HepG2 (cell line): ENCODE data around the gene RTN4. TPM values are rescaled to one million over a fixed set of nuclear protein-coding genes. Genes with fewer than 3 reads are reported as not detected.

ENCODE experiments used
- CCDC6 ChIP-seq: sonication (generic); formaldehyde crosslinking; IDR thresholded peaks from 2 replicates; pipeline ENCODE4 v1.8.1; 2022; ENCODE audit warnings: mild to moderate bottlenecking, missing genetic modification reagents, moderate library complexity
- MAZ ChIP-seq, 2 experiments: sonication (generic) in 1 of 2; formaldehyde crosslinking in 1 of 2; IDR thresholded peaks; 2 replicates each; pipeline versions ENCODE4 v1.5.0 to v1.6.1; 2012 to 2020; ENCODE audit warnings: low read depth in 2 of 2, mild to moderate bottlenecking in 2 of 2, borderline replicate concordance in 1 of 2, improper control_type of control experiment in 1 of 2, low read length in 1 of 2, missing genetic modification reagents in 1 of 2, moderate library complexity in 1 of 2
- MTF1 ChIP-seq: sonication (generic); formaldehyde crosslinking; IDR thresholded peaks from 2 replicates; pipeline ENCODE4 v1.5.0; 2020; ENCODE audit warnings: missing genetic modification reagents
- TAF15 ChIP-seq: fragments of 200-400 bp; formaldehyde crosslinking; IDR thresholded peaks from one replicate; pipeline ENCODE4 v1.6.1; 2018; ENCODE audit warnings: mild to moderate bottlenecking, low read depth, low read length; ENCODE audit not compliant: poor library complexity, severe bottlenecking
- ZNF713 ChIP-seq: sonication (generic); formaldehyde crosslinking; IDR thresholded peaks from 2 replicates; pipeline ENCODE4 v1.4.0; 2020; ENCODE audit warnings: mild to moderate bottlenecking, missing genetic modification reagents
- polyA plus RNA-seq, 8 experiments: library from polyadenylated mRNA; depleted of rRNA in 3 of 8; stranded (reverse) in 7 of 8; unstranded in 1 of 8; fragments of >200 nt; fragmentation: Illumina TruSeq in 4 of 8; extraction: Trizol in 4 of 8; gene quantifications; 2 replicates each; pipeline versions ENCODE4 v1.2.1 to v1.2.3, GENCODE V29; 2011 to 2016; ENCODE audit warnings: low read depth in 4 of 8, missing spikeins in 1 of 8, mixed read lengths in 1 of 8; ENCODE audit not compliant: insufficient read depth in 1 of 8
- total RNA-seq, 5 experiments: library from RNA; depleted of rRNA; stranded (reverse); fragments of >200 nt; fragmentation: Illumina TruSeq; extraction: Trizol; gene quantifications; 2 replicates each; pipeline ENCODE4 v1.2.3, GENCODE V29; 2016; ENCODE audit warnings: low read depth in 1 of 5
- TF ChIP-seq, protein P1 (sequence below): sonication (generic); formaldehyde crosslinking; IDR thresholded peaks from 2 replicates; pipeline ENCODE4 v1.4.0; 2020; ENCODE audit warnings: missing genetic modification reagents
- TF ChIP-seq, protein P2 (sequence below): IDR thresholded peaks from 2 replicates; pipeline ENCODE4 v1.6.1; 2016; ENCODE audit warnings: missing biosample characterization, missing genetic modification reagents, low read depth
- TF ChIP-seq, protein P3 (sequence below): sonication (generic); formaldehyde crosslinking; IDR thresholded peaks from 2 replicates; pipeline ENCODE4 v1.5.0; 2020; ENCODE audit warnings: mild to moderate bottlenecking, missing genetic modification reagents, borderline replicate concordance
- TF ChIP-seq, protein P4 (sequence below): sonication (generic); formaldehyde crosslinking; IDR thresholded peaks from 2 replicates; pipeline ENCODE4 v1.8.0; 2022; ENCODE audit warnings: mild to moderate bottlenecking, missing genetic modification reagents; ENCODE audit not compliant: insufficient replicate concordance
- TF ChIP-seq, protein P5 (sequence below): sonication (generic); formaldehyde crosslinking; IDR thresholded peaks from 2 replicates; pipeline ENCODE4 v1.4.0; 2020; ENCODE audit warnings: mild to moderate bottlenecking, missing genetic modification reagents

Gene RTN4
- total and polyA plus RNA-seq, 2 of the 13 experiments (the other 11 are each of a cell fraction or from before 2014, with no cell fraction given), result 98.4 to 133 TPM

DNA sequence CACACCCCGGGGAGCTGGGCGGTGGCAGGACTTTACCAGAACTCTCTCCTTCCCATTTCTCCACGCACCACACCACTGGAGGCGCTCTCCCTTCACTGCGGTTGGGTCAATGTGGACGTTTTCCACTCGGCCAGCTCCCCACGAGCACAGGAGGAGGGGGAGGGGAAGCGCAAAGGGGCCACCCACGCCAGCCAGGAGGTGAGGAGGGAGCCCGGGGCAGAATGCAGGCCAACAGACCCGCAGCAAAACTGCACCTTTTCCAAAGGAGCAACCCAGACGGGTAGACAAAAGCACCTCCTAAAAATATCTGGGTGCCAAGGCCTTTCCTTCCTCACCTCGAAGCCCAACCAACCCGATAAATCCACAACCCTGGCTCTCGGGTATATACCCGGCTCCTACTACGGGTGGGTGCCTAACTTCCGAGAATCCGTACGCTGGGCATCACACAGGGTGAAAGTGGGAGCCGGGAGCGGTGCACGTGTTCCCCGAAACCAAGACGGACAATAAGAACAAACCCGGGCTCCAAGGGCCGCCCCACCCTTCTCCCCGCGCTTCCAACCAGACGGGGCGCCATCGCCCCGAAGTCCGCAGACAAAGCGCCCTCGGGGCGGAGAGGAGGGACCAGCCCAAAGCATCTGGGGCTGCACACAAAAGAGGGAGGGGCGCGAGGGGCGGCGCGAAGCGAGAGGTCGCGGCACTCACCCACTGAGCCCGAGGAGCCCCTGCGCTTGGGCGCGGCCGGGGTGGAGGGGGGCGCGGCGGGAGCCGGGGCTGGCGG is 1.0 kb downstream of the RTN4 start (continued):
- TF ChIP-seq, protein P1, sequence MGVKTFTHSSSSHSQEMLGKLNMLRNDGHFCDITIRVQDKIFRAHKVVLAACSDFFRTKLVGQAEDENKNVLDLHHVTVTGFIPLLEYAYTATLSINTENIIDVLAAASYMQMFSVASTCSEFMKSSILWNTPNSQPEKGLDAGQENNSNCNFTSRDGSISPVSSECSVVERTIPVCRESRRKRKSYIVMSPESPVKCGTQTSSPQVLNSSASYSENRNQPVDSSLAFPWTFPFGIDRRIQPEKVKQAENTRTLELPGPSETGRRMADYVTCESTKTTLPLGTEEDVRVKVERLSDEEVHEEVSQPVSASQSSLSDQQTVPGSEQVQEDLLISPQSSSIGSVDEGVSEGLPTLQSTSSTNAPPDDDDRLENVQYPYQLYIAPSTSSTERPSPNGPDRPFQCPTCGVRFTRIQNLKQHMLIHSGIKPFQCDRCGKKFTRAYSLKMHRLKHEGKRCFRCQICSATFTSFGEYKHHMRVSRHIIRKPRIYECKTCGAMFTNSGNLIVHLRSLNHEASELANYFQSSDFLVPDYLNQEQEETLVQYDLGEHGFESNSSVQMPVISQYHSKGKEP (CRISPR knock-in tag), result 0 out of 2 replicates have a peak, but pooled peaks have one; percentile 46
- peak; percentile 35; the same call in 1 of the 2 replicates for TF ChIP-seq ZNF713 (CRISPR knock-in tag)
- TF ChIP-seq CCDC6, result peak; percentile 49; the same call in 1 of the 2 replicates
- TF ChIP-seq TAF15, result peak; percentile 79
- TF ChIP-seq, protein P2, sequence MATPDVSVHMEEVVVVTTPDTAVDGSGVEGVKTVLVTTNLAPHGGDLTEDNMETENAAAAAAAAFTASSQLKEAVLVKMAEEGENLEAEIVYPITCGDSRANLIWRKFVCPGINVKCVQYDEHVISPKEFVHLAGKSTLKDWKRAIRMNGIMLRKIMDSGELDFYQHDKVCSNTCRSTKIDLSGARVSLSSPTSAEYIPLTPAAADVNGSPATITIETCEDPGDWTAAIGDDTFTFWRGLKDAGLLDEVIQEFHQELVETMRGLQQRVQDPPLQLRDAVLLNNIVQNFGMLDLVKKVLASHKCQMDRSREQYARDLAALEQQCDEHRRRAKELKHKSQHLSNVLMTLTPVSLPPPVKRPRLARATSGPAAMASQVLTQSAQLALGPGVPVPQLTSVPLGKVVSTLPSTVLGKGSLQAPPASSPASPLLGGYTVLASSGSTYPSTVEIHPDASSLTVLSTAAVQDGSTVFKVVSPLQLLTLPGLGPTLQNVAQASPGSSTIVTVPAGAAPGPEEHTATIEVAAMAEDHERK (CRISPR knock-in tag), result no peak
- TF ChIP-seq, protein P3, sequence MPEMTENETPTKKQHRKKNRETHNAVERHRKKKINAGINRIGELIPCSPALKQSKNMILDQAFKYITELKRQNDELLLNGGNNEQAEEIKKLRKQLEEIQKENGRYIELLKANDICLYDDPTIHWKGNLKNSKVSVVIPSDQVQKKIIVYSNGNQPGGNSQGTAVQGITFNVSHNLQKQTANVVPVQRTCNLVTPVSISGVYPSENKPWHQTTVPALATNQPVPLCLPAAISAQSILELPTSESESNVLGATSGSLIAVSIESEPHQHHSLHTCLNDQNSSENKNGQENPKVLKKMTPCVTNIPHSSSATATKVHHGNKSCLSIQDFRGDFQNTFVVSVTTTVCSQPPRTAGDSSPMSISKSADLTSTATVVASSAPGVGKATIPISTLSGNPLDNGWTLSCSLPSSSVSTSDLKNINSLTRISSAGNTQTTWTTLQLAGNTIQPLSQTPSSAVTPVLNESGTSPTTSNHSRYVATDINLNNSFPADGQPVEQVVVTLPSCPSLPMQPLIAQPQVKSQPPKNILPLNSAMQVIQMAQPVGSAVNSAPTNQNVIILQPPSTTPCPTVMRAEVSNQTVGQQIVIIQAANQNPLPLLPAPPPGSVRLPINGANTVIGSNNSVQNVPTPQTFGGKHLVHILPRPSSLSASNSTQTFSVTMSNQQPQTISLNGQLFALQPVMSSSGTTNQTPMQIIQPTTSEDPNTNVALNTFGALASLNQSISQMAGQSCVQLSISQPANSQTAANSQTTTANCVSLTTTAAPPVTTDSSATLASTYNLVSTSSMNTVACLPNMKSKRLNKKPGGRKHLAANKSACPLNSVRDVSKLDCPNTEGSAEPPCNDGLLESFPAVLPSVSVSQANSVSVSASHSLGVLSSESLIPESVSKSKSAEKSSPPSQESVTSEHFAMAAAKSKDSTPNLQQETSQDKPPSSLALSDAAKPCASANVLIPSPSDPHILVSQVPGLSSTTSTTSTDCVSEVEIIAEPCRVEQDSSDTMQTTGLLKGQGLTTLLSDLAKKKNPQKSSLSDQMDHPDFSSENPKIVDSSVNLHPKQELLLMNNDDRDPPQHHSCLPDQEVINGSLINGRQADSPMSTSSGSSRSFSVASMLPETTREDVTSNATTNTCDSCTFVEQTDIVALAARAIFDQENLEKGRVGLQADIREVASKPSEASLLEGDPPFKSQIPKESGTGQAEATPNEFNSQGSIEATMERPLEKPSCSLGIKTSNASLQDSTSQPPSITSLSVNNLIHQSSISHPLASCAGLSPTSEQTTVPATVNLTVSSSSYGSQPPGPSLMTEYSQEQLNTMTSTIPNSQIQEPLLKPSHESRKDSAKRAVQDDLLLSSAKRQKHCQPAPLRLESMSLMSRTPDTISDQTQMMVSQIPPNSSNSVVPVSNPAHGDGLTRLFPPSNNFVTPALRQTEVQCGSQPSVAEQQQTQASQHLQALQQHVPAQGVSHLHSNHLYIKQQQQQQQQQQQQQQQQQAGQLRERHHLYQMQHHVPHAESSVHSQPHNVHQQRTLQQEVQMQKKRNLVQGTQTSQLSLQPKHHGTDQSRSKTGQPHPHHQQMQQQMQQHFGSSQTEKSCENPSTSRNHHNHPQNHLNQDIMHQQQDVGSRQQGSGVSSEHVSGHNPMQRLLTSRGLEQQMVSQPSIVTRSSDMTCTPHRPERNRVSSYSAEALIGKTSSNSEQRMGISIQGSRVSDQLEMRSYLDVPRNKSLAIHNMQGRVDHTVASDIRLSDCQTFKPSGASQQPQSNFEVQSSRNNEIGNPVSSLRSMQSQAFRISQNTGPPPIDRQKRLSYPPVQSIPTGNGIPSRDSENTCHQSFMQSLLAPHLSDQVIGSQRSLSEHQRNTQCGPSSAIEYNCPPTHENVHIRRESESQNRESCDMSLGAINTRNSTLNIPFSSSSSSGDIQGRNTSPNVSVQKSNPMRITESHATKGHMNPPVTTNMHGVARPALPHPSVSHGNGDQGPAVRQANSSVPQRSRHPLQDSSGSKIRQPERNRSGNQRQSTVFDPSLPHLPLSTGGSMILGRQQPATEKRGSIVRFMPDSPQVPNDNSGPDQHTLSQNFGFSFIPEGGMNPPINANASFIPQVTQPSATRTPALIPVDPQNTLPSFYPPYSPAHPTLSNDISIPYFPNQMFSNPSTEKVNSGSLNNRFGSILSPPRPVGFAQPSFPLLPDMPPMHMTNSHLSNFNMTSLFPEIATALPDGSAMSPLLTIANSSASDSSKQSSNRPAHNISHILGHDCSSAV (CRISPR knock-in tag), result 0 out of 2 replicates have a peak, but pooled peaks have one; percentile 63
- TF ChIP-seq MAZ (IDR thresholded peaks at IDR 0.05; ENCODE audit: borderline replicate concordance, low read depth, low read length), result peak; percentile 3; the same call in 1 of the 2 replicates
- TF ChIP-seq MAZ (CRISPR knock-in tag; IDR thresholded peaks at IDR 0.05; ENCODE audit: low read depth), result peak; percentile 74
- no peak for TF ChIP-seq MTF1
- TF ChIP-seq, protein P4, sequence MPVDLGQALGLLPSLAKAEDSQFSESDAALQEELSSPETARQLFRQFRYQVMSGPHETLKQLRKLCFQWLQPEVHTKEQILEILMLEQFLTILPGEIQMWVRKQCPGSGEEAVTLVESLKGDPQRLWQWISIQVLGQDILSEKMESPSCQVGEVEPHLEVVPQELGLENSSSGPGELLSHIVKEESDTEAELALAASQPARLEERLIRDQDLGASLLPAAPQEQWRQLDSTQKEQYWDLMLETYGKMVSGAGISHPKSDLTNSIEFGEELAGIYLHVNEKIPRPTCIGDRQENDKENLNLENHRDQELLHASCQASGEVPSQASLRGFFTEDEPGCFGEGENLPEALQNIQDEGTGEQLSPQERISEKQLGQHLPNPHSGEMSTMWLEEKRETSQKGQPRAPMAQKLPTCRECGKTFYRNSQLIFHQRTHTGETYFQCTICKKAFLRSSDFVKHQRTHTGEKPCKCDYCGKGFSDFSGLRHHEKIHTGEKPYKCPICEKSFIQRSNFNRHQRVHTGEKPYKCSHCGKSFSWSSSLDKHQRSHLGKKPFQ (CRISPR knock-in tag), result peak; percentile 86
- TF ChIP-seq, protein P5, sequence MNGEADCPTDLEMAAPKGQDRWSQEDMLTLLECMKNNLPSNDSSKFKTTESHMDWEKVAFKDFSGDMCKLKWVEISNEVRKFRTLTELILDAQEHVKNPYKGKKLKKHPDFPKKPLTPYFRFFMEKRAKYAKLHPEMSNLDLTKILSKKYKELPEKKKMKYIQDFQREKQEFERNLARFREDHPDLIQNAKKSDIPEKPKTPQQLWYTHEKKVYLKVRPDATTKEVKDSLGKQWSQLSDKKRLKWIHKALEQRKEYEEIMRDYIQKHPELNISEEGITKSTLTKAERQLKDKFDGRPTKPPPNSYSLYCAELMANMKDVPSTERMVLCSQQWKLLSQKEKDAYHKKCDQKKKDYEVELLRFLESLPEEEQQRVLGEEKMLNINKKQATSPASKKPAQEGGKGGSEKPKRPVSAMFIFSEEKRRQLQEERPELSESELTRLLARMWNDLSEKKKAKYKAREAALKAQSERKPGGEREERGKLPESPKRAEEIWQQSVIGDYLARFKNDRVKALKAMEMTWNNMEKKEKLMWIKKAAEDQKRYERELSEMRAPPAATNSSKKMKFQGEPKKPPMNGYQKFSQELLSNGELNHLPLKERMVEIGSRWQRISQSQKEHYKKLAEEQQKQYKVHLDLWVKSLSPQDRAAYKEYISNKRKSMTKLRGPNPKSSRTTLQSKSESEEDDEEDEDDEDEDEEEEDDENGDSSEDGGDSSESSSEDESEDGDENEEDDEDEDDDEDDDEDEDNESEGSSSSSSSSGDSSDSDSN (CRISPR knock-in tag), result peak; percentile 82
